ENCODE measurements around the gene GNAQ. TPM values are rescaled to one million over a fixed set of nuclear protein-coding genes. Genes with fewer than 3 reads are reported as not detected.
A peak's percentile ranks its signal among the peaks of the same experiment; 100 is the strongest.

The GNAQ gene
- total RNA-seq, 1 experiment from 2014 or later, result 0.51 TPM

GRCh38 chr9:77848897-77849296 lies 182.7 kb downstream of the GNAQ start:
- H3K79me2 ChIP-seq (ENCODE audit: low read length), result no peaks in the 10 kb centered on the region
- peak; percentile 24 for DNase-seq
- no TSS peak for BruUV-seq (replicated peaks)
- POLR2A ChIA-PET (ENCODE audit: unreplicated experiment), result no interaction called here
- intact Hi-C loops (cut with micrococcal nuclease), result loop anchor here (10.0 kb wide), 1 partner anchor 84 kb away; no protein-coding TSS in a partner anchor
- no peaks in the 10 kb centered on the region for H3K27me3 ChIP-seq (ENCODE audit: low read length)
- no peaks in the 10 kb centered on the region for H3K36me3 ChIP-seq (ENCODE audit: low read depth, low read length)
- H3K4me1 ChIP-seq (ENCODE audit: insufficient read depth, low read length), result no peaks in the 10 kb centered on the region
- peak; percentile 22; the same call in 1 of the 2 replicates for ATAC-seq
- H2AFZ ChIP-seq (ENCODE audit: low read length), result no peak overlapping the region
- no peaks in the 10 kb centered on the region for H3F3A ChIP-seq (ENCODE audit: low read length, unreplicated experiment)
- no peak overlapping the region for H3K27ac ChIP-seq (ENCODE audit: low read length)
- no peaks in the 10 kb centered on the region for H3K9me2 ChIP-seq (replicated peaks; ENCODE audit: low read length)
- TF ChIP-seq CTCF (conservative IDR thresholded peaks at IDR 0.05; ENCODE audit: low read depth, low read length) (no peak), EZH2phosphoT487 (IDR thresholded peaks at IDR 0.05; ENCODE audit: borderline replicate concordance, low read length) (no peak), EZH2 (IDR thresholded peaks at IDR 0.05; ENCODE audit: low read length, unreplicated experiment) (no peak)
- CTCF ChIA-PET, result no interaction called here
- H3K9ac ChIP-seq (ENCODE audit: low read length), result no peak overlapping the region
- no peaks in the 10 kb centered on the region for H4K20me1 ChIP-seq (ENCODE audit: low read length)
- H3K4me2 ChIP-seq (ENCODE audit: low read length), result no peak overlapping the region
- H3K9me3 ChIP-seq (ENCODE audit: low read length), result no peaks in the 10 kb centered on the region
- no peak overlapping the region for H3K4me3 ChIP-seq (ENCODE audit: low read length)

- Histone ChIP-seq H3K36me3 (ENCODE audit: low read depth, low read length) (no peaks in the 10 kb centered on the region), H3K4me1 (ENCODE audit: insufficient read depth, low read length) (no peaks in the 10 kb centered on the region), H3K4me3 (ENCODE audit: low read length) (no peak overlapping the region), H4K20me1 (ENCODE audit: low read length) (no peaks in the 10 kb centered on the region), H3K27ac (ENCODE audit: low read length) (no peak overlapping the region), H3K9ac (ENCODE audit: low read length) (no peak overlapping the region), H3K9me3 (ENCODE audit: low read length) (no peaks in the 10 kb centered on the region), H3K9me2 (replicated peaks; ENCODE audit: low read length) (no peaks in the 10 kb centered on the region), H2AFZ (ENCODE audit: low read length) (no peak overlapping the region), H3F3A (ENCODE audit: low read length, unreplicated experiment) (no peaks in the 10 kb centered on the region), H3K4me2 (ENCODE audit: low read length) (no peak overlapping the region), H3K79me2 (ENCODE audit: low read length) (no peaks in the 10 kb centered on the region), H3K27me3 (ENCODE audit: low read length) (no peaks in the 10 kb centered on the region)
- ChIA-PET CTCF (no interaction called here), POLR2A (ENCODE audit: unreplicated experiment) (no interaction called here)
- no peak for ATAC-seq
- BruUV-seq (replicated peaks), result no TSS peak
- TF ChIP-seq CTCF (conservative IDR thresholded peaks at IDR 0.05; ENCODE audit: low read depth, low read length) (no peak), EZH2phosphoT487 (IDR thresholded peaks at IDR 0.05; ENCODE audit: borderline replicate concordance, low read length) (no peak)
- intact Hi-C loops (cut with micrococcal nuclease), result loop anchor here (10.0 kb wide), 1 partner anchor 84 kb away; no protein-coding TSS in a partner anchor
- DNase-seq, result no peak
Measured at GRCh38 chr9:77848404-77848803, 183.2 kb downstream of the GNAQ start.

GRCh38 chr9:77847626-77848025 lies 184.0 kb downstream of the GNAQ start:
- no peak for TF ChIP-seq EZH2 (IDR thresholded peaks at IDR 0.05; ENCODE audit: low read length, unreplicated experiment)
- no peak for TF ChIP-seq CTCF (conservative IDR thresholded peaks at IDR 0.05; ENCODE audit: low read depth, low read length)
- no peak for TF ChIP-seq EZH2phosphoT487 (IDR thresholded peaks at IDR 0.05; ENCODE audit: borderline replicate concordance, low read length)
- BruUV-seq (replicated peaks), result no TSS peak
- no peak overlapping the region for H3K9ac ChIP-seq (ENCODE audit: low read length)
- no peaks in the 10 kb centered on the region for H3K9me3 ChIP-seq (ENCODE audit: low read length)
- CTCF ChIA-PET, result no interaction called here
- POLR2A ChIA-PET (ENCODE audit: unreplicated experiment), result no interaction called here
- intact Hi-C loops (cut with micrococcal nuclease), result loop anchor here (10.0 kb wide), 1 partner anchor 83 kb away; no protein-coding TSS in a partner anchor
- H3K4me3 ChIP-seq (ENCODE audit: low read length), result no peak overlapping the region
- H4K20me1 ChIP-seq (ENCODE audit: low read length), result no peaks in the 10 kb centered on the region
- no peaks in the 10 kb centered on the region for H3K79me2 ChIP-seq (ENCODE audit: low read length)
- no peaks in the 10 kb centered on the region for H3K36me3 ChIP-seq (ENCODE audit: low read depth, low read length)
- H3K4me2 ChIP-seq (ENCODE audit: low read length), result no peak overlapping the region
- no peaks in the 10 kb centered on the region for H3F3A ChIP-seq (ENCODE audit: low read length, unreplicated experiment)
- H3K27me3 ChIP-seq (ENCODE audit: low read length), result no peaks in the 10 kb centered on the region
- H3K9me2 ChIP-seq (replicated peaks; ENCODE audit: low read length), result no peaks in the 10 kb centered on the region
- no peak for DNase-seq
- H2AFZ ChIP-seq (ENCODE audit: low read length), result no peak overlapping the region
- ATAC-seq, result no peak
- no peak overlapping the region for H3K27ac ChIP-seq (ENCODE audit: low read length)
- no peaks in the 10 kb centered on the region for H3K4me1 ChIP-seq (ENCODE audit: insufficient read depth, low read length)
